ENCODE data around the gene THUMPD1. TPM values are rescaled to one million over a fixed set of nuclear protein-coding genes. Genes with fewer than 3 reads are reported as not detected.
A peak's percentile ranks its signal among the peaks of the same experiment; 100 is the strongest.
"Not testable (repeated sequence)": the region's sequence is repeated elsewhere in the genome, so short reads cannot be mapped to it uniquely, and the experiment has no call there.

Gene THUMPD1
- total RNA-seq, 1 experiment from 2014 or later = 63.0 TPM

DNA sequence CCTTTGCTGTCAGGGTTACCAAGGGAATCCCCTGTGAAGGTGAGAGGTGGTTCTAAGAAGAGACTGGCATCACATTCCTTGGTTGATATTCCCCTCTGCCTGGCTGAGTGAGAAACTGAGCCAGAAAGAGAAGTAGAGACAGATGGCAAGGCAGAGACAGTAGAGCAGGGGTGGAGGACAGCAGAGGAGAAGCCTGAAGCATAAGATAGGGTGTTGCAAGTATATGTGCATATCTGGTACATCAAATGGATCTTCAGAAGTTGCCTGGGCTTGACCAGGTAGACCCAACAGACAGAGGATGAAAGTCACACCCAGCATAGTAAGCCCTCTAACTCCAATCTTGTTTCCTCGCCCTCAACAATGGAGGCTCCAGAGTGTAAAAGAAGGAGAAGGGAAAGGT is 7.9 kb upstream of the THUMPD1 start:
- DNase-seq (ENCODE audit: low read depth) = no peak

DNA sequence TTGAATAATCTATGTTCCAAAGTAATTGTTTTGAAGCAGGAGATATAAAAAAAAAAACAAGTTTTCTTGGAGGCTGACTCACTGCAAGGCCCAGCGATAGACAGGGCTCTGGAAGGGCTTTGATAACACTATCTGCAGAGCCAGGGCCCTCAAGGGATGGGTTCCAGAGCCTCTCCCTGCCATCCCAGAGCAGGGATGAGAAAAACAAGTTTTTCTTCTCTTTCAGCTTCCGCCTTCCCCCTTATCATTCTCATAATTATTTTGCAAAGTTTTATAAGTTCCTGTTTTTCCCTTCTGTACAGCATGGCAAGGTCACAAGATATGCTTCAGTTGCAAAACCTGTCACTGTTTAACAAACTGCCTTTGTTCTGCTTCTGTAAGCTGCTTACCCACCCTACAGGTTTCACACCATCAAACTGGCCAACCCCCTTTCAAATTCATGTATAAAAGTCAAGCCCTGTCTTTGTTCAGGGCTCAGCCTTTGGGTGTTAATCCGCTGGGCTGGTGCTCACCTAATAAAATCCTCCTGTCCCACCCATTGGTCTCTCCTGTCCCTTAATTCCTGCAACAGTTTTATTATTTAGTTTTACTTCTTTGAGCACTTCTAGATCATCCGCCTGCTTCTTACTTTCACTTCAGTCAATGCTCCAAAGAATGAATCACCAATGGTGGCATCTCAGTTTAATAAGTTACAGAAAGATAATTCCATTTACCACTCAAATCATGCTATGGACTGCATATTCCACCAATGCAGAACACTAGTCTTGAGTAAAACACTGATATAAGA is 5.6 kb upstream of the THUMPD1 start:
- no peak for DNase-seq (ENCODE audit: low read depth)

DNA sequence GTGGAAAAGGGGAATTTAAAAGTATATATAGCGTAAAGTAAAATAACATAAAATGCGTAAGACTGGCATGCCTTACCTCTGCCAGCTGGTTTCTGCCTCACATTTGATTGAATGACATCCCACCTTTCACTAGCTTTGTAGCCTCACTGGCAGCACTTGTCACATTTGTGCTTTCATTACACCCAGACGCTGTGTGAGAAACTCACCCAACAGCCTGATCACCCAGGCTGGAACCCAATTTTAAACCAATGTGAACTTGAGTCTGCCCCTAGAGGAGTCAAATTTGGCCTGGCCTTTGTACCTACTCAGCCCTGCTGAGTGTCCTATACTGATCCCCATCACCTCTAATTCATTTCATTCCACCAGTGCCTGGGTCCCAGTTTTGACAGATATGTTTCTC is 4.8 kb upstream of the THUMPD1 start:
- no peak for DNase-seq (ENCODE audit: low read depth)

- no peak for DNase-seq (ENCODE audit: low read depth)
Observed at GRCh38 chr16:20744922-20745440, 3.4 kb upstream of the THUMPD1 start.

- DNase-seq (ENCODE audit: low read depth) = no peak
Observed at GRCh38 chr16:20743591-20743990, 2.0 kb upstream of the THUMPD1 start.

DNA sequence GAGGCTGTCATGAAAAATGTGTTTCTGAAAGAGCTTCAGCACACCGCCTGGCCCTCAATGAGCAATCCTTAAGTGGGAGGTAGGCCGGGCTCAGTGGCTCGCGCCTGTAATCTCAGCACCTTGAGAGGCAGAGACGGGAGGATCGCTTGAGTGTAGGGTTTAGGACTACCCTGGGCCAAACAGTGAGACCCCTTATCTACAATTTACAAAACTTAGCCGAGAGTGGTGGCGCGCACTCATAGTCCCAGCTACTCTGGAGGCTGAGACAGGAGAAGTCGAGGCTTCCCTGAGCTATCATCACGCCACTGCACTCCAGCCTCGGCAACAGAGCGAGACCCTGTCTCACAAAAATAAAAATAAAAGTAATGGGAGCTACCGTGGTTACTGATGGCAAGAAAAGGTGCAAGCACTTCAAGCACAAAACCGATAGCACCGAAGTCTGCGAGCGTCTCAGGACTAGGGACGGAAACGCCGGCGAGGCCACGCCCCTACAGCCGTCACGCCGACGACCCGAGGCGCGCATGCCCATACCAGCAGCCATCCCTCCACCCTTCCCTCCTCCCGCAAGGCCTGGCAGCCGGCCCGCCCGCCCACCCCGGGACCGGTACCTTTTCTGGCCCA is 607 bp downstream of the THUMPD1 start:
- DNase-seq (ENCODE audit: low read depth) = peak; percentile 89

- DNase-seq (ENCODE audit: low read depth) = peak; percentile 12
Observed at GRCh38 chr16:20740007-20740883, 1.4 kb downstream of the THUMPD1 start.

DNA sequence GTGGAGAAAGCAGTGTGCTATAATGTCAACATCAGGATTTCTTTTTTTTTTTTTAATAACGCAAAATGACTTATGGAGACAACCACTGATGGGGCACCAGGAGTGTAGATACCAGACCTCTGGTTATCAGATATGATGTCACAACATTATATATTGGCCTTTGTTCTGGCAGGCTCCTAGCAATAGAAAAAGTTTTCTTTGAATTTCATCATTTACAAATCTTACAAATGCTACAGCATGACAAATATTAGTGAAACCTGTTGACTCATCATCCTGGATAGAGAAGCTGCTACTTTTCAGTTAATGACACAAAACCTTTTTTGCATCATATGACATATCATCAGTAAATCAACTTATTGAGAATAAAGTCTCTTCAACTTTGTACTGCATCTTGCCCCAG is 6.1 kb downstream of the THUMPD1 start:
- DNase-seq (ENCODE audit: low read depth) = no peak

- DNase-seq (ENCODE audit: low read depth) = no peak
Observed at GRCh38 chr16:20734782-20735181, 6.8 kb downstream of the THUMPD1 start.

- no peak for DNase-seq (ENCODE audit: low read depth)
Observed at GRCh38 chr16:20734056-20734455, 7.6 kb downstream of the THUMPD1 start.

DNA sequence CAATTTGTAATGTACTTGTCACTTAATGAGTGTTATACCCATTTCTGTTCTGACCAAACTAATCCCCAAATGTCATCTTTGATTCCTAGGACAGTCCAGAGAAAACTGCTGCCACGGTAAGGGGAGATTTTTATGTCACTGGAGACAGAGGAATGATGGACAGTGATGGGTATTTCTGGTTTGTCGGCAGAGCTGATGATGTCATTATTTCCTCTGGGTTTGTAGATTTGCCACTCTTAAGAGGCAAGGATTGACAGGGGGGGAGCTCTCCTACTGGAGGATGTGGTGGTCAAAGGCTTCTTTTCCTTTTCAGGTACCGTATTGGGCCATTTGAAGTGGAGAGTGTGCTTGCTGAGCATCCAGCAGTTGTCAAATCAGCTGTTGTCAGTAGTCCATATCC is 12.5 kb downstream of the THUMPD1 start:
- no peak for DNase-seq (ENCODE audit: low read depth)

GRCh38 chr16:20727181-20727580 is 14.4 kb downstream of the THUMPD1 start:
- DNase-seq (ENCODE audit: low read depth) = no peak

GRCh38 chr16:20726661-20727060 is 15.0 kb downstream of the THUMPD1 start:
- DNase-seq (ENCODE audit: low read depth) = no peak

DNA sequence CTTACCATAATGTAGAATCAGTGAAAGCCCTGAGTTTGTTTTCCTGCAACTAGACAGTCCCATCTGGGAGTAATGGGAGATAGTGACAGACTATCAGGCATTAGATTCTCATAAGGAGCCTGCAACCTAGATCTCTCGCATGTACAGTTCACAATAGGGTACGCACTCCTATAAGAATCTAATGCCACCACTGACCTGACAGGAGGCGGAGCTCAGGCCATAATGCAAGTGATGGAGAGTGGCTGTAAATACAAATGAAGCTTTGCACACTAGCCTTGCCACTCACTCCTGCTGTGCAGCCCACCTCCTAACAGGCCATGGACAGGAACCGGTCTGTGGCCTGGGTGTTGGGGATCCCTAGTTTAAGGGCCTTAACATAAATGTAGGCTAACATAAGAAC is 21.4 kb downstream of the THUMPD1 start:
- DNase-seq (ENCODE audit: low read depth) = no peak

GRCh38 chr16:20717718-20718117 is 23.9 kb downstream of the THUMPD1 start:
- DNase-seq (ENCODE audit: low read depth) = not testable (repeated sequence)

DNA sequence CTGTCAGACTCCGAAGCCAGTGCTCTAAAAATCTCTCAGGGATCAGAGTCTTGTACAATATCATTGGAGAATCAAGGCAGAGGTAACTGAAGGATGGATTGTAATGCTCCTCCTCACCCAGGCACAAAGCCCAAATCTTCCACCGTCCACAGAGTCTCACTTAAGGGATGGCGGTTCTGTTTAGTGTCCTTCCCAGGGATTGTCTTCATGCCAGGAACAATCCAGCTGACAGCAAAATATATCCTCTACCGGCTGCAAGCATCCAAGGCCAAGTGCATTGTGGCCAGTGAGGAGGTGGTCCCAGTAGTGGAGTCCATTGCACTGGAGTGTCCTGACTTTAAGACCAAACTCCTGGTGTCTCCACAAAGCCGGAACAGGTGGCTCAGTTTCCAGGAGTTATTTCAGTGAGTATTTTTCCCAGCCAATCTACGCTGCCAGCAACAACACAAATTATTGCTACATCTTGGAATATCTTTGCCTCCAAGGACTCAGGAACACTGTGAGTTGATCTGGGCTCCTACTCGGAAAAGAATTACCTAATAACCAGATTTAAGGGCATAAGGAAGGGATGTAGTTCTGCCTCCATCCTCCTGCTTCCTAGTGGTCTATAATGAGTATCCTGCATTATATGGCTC is 30.2 kb downstream of the THUMPD1 start:
- no peak for DNase-seq (ENCODE audit: low read depth)

GRCh38 chr16:20708129-20708528 is 33.5 kb downstream of the THUMPD1 start:
- DNase-seq (ENCODE audit: low read depth) = not testable (repeated sequence)

DNA sequence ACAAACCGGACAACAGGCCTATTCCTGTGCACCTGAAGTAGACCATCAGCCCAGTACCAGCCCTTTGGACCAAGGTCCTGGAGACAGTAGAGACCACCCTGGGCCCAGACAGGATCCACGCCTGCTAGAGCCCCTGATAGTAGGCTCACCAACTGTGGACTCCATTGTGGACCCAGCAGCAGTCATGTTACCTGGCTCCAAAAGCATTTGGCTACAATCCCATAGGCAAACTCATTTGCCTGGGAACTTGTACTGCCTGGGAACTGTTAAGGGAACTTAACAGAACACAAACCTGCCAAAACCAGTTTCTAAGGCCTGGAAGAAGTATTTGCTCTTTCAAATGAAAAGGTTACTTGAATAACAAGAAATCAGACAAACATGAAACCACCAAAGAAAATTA is 34.2 kb downstream of the THUMPD1 start:
- DNase-seq (ENCODE audit: low read depth) = no peak

- not testable (repeated sequence) for DNase-seq (ENCODE audit: low read depth)
Observed at GRCh38 chr16:20705972-20706371, 35.6 kb downstream of the THUMPD1 start.

GRCh38 chr16:20704281-20704680 is 37.3 kb downstream of the THUMPD1 start:
- DNase-seq (ENCODE audit: low read depth) = no peak

DNA sequence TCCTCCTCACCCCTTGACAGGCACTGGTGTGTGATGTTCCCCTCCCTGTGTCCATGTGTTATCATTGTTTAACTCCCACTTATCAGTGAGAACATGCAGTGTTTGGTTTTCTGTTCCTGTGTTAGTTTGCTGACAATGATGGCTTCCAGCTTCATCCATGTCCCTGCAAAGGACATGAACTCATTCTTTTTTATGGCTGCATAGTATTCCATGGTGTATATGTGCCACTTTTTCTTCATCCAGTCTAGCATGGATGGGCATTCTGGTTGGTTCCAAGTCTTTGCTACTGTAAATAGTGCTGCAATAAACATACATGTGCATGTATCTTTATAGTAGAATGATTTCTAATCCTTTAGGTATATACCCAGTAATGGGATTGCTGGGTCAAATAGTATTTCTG is 39.9 kb downstream of the THUMPD1 start:
- DNase-seq (ENCODE audit: low read depth) = not testable (repeated sequence)

DNA sequence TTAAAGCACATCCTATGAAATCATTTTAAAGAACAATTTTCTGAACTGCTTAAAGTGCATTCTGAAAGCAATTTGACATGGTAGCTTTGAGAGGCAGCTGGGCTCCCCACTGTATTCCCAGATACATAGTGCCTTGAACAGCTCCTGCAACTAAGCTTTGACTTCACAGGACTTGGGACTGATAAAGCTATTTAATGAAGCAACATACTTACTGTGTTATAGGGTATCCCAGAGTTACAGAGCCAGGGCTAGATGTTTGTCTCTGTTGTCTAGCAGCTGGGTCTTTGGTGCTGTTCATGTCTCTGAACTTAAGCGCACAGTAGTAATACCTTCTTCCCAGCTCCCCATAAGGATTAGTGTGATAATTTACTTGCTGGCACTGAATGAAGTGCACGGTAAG is 45.0 kb downstream of the THUMPD1 start:
- DNase-seq (ENCODE audit: low read depth) = no peak
